HK-2 (cell line): Measurements from ENCODE around the gene PKD1.

Experiments used
- DNase-seq: peaks from one replicate; pipeline ENCODE4 v3.0.0-alpha.2; 2018; ENCODE audit not compliant: unreplicated experiment

The PKD1 gene

GRCh38 chr16:2074071-2074470 is 61.6 kb downstream of the PKD1 start:
- no peak for DNase-seq

GRCh38 chr16:2072926-2073325 is 62.8 kb downstream of the PKD1 start:
- no peak for DNase-seq

DNA sequence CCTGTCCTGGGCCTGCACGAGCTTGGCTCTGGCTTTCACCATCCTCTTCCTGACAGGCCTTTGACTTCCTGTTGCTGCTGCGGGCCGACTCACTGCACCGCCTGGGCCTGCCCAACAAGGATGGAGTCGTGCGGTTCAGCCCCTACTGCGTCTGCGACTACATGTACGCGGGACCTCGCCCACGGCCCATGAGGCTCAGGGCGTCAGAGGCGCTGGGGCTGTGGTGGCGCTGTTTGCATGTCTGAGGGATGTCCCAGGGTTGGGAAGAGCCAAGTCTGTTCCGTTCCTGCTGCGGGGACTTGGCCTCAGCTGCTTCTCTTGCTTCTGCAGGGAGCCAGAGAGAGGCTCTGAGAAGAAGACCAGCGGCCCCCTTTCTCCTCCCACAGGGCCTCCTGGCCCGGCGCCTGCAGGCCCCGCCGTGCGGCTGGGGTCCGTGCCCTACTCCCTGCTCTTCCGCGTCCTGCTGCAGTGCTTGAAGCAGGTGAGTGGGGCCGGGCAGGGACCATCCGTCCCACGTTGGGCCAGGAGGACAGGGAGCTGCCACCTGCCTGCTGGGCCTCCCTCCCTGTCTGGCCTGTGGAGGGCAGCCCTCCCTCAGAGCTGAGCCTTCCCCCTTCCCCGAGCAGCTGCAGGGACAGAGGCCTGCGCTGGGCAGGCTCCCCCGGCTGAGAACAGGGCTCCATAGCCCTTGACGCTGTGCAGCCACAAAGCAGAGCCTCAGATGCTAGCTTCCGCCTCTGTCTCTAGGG is 64.1 kb downstream of the PKD1 start:
- DNase-seq: no peak

DNA sequence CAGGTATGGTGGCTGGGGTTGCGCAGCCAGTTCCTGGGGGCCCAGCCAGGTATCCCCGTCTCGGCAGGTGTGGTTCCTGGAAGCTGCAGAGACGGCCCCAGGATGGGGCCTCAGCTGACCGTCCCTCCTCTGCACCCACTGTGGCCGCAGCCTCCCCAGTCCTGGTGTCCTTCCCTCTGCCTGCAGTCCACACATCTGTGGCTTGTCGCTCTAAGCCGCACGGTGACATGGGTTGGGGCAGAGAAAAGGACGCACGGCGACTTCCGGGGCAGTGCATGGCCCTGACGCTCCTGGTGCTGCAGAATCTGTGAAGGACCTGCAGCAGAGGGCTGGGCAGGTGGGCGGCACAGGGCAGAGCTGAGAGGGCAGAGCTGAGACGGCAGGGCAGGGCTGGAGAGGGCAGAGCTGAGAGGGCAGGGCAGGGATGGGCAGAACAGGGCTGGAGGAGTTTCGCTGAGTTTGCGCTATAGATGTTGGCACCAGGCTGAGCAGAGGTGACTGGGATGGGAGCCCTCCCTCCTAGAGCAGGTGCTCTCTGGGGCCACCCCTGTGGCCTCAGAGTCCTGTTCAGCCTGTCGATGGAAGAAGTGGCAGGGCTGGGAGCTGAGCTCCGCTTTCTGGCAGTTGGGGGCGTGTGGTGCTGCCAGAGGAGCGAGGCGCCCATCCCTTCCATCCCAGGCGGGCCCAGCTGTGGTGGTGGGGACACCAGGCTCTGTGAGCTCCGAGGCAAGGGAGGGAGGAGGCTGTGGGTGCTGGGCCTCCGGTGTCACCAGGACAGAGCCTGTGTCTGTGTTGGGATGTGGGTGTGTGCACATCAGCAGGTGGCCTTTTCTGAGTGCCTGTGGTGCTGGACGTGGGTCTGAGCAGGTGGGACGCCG is 64.9 kb downstream of the PKD1 start:
- DNase-seq: no peak

GRCh38 chr16:2066139-2066538 is 69.6 kb downstream of the PKD1 start:
- DNase-seq: no peak

- DNase-seq: no peak
Observed at GRCh38 chr16:2064368-2064945, 71.2 kb downstream of the PKD1 start.

GRCh38 chr16:2063861-2064260 is 71.8 kb downstream of the PKD1 start:
- no peak for DNase-seq

- DNase-seq: no peak
Observed at GRCh38 chr16:2062801-2063200, 72.9 kb downstream of the PKD1 start.

DNA sequence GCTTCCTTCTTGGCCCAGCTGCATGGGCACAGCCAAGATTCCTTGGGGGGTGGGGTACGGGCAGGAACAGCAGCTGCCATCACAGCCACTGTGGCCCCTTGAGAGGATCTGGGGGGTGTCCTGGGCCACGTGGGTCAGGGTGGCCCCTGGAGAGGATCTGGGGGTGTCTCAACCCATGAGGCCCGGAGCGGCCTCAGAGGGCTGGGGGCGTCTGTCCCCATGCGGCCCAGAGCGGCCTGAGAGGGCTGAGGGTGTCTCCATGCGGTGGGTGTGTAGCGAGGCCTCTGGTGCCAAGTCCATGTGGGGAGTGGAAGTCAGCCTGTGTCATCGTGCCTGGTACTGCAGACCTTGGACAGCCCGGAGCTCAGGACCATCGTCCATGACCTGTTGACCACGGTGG is 74.2 kb downstream of the PKD1 start:
- no peak for DNase-seq

- no peak for DNase-seq
Observed at GRCh38 chr16:2061023-2061422, 74.7 kb downstream of the PKD1 start.

DNA sequence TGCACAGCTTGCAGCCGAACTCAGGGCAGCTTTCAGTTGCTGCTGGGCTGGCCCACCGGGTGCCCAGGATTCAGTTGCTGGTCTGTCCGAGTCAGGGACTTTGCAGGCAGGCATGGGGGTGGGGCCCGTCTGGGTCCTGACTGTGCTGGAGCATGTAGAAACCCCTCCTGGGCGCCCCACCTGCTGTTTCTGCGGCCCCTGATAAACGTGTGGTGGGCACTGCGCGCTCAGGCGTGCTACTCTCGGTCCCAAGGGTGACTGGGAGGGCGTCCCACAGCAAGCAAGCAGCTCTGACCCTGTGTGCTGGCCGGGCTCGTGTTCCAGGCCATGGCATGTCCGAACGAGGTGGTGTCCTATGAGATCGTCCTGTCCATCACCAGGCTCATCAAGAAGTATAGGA is 75.4 kb downstream of the PKD1 start:
- no peak for DNase-seq

- no peak for DNase-seq
Observed at GRCh38 chr16:2058872-2059271, 76.8 kb downstream of the PKD1 start.

DNA sequence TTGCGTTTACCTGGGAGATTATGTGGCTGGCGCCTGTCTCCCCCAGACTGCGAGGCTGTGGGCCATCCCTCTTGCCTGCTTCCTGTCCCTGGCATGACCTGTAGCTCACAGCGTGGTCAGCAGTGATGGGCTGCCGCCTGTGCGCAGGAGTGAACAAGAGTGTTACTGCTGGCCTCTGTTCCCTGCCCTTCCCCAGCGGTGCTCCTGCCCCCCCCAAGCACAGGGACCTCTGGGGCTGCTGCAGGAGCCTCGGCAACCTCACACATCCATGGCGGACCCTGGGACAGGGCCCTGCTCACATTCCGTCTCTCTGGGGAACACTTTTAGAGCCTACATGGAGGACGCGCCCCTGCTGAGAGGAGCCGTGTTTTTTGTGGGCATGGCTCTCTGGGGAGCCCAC is 77.3 kb downstream of the PKD1 start:
- no peak for DNase-seq

GRCh38 chr16:2057438-2057837 is 78.3 kb downstream of the PKD1 start:
- DNase-seq: no peak

DNA sequence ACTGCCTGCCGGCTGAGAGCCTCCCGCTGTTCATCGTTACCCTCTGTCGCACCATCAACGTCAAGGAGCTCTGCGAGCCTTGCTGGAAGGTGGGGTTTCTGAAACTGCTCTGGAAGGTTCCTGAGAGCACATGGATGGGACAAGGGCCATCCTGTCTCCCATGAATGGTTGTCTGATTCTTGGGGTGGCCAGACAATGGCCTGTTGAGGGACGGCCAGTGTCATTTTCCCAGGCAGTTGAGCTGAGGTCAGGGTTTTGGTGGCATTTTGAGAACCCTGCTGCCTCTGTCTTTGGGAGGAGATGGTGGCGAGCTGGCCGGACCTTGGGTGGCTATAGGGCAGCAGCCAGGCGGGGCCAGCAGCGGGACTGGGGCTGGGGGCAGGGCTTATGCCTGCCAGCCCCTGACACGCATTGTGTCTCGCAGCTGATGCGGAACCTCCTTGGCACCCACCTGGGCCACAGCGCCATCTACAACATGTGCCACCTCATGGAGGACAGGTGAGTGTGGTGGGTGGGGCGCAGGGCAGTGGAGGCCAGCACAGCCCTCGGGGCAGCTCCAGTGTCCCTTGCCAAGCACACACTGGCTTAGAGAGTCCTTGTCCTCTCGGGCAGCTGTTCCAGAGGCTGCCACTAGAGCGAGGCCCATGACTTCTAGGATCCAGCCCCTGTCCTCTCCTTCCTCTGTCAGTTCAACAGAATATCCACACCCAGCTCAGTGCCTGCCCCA is 78.9 kb downstream of the PKD1 start:
- DNase-seq: no peak

- DNase-seq: no peak
Observed at GRCh38 chr16:2056077-2056476, 79.6 kb downstream of the PKD1 start.

DNA sequence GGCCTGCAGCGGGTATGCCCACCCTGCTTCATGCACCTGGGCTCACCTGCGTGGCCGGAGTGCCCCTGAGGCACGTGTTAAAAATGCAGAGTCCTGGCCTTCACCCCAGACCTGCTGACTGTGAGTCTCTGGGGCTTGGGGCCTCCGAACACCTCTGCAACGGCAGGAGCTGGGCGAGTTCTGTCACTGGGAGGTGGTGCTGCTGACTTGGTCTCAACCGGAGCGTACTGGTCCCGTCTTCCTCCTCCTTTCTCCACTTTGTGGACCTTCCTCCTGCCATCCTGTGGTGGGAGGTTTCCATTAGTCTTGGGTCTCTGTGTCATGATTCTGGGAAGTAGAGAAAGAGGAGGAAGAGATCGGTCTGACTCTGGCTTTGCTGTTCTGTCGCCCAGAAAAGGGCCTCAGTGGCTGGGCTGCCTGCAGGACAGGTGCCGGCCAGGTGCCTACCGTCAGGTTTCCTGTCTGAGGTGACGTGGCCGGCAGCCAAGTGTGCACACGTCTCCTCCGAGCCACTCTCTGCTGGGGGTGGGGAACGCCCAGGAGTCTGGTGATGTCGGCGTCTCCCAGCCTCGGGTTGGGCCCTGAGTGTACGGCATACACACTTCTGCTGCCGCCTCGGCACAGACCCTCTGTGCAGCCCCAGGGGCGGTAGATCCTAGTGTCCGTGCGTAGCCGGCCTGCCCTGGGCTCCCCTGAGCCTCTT is 81.0 kb downstream of the PKD1 start:
- DNase-seq: no peak

DNA sequence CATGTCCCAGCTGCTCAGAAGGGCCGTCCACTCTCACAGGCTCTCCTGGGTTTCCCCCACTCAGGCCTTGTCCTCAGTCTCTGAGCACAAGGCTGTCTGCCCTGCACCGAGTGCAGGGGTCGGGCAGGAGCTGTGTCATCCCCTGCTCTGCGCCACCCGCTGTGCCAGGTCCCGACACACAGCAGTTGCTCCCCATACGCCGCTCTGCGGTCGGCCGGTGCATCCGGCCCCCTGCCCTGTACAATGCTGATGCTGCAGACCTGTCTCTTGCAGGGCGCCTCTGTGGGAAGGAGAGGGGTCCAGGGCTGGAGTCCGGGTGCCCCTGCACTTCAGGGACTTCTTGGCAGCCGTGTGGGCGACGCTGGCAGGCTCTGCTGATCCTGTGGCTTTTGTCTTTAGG is 81.8 kb downstream of the PKD1 start:
- no peak for DNase-seq

GRCh38 chr16:2053211-2053610 is 82.5 kb downstream of the PKD1 start:
- DNase-seq: no peak

- no peak for DNase-seq
Observed at GRCh38 chr16:2048116-2048543, 87.6 kb downstream of the PKD1 start.

DNA sequence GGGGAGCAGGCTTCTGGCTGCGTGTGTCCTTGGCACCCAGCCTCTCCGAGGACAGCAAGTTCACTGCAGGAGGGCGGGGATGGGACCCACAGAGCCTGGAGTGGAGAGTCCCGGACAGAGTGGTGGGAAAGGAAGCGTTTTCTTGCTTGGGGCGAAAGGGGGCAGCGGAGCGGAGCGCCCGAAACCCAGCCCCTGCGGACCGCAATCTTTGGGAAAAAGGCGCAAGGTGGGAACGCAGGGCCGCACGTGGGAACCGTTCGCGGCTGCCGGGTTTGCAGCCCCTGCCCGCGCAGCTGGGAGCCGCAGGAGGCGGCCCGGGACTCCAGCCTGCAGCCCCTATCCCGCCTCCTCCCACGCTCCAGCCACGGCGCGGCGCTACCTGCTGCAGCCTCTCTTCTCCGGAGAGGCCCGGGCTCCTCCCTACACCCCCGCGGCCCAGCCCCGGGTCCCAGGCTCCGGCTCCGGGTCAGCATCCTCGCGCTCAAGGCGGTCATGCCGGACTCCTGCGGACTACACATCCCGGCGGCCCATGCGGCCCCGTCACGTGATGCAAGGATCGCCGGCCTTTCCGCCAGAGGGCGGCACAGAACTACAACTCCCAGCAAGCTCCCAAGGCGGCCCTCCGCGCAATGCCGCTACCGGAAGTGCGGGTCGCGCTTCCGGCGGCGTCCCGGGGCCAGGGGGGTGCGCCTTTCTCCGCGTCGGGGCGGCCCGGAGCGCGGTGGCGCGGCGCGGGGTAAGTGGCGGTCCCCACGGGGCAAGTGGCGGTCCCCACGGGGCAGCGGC is 88.2 kb downstream of the PKD1 start, which contains the start of the genes NTHL1 and TSC2:
NTHL1 (minus strand) TSS at position 505 of the 786 bp plus-strand sequence; CDS start at position 494, 11 bp downstream.
TSC2 (plus strand) TSS at position 656 of the 786 bp plus-strand sequence. CDS start 631 bp downstream, outside the sequence.
- peak; percentile 94 for DNase-seq
